Upper lobe of left lung (tissue), 6 donors: ENCODE measurements around the gene EXD3. TPM values are rescaled to one million over a fixed set of nuclear protein-coding genes. Genes with fewer than 3 reads are reported as not detected.

Experiments
- ATAC-seq, 2 donors: fragments of 200-7000 bp; cut with Tn5 transposase; one replicate each; pipeline ENCODE4 v1.9.1; 2022; ENCODE audit warnings: mild to moderate bottlenecking in 2 of 2, moderate library complexity in 2 of 2; ENCODE audit not compliant: low FRiP score in 2 of 2
- DNase-seq, 2 donors: peaks; one replicate each; pipeline ENCODE4 v3.0.0-alpha.2; 2019 to 2020
- H3K27ac ChIP-seq, 4 donors: fragments of 200-600 bp; sonication (generic); one replicate each; pipeline ENCODE4 v1.5.1; 2016 to 2019
- H3K27me3 ChIP-seq, 4 donors: fragments of 200-600 bp; sonication (generic); one replicate each; pipeline ENCODE4 v1.5.1; 2017 to 2019
- H3K36me3 ChIP-seq, 4 donors: fragments of 200-600 bp; sonication (generic); one replicate each; pipeline ENCODE4 v1.5.1; 2016 to 2019
- H3K4me1 ChIP-seq, 4 donors: fragments of 200-600 bp; sonication (generic); one replicate each; pipeline ENCODE4 v1.5.1; 2018 to 2019
- H3K4me3 ChIP-seq, 4 donors: fragments of 200-600 bp; sonication (generic); one replicate each; pipeline ENCODE4 v1.5.1; 2017 to 2019; ENCODE audit warnings: mild to moderate bottlenecking in 2 of 4, moderate library complexity in 1 of 4
- H3K9me3 ChIP-seq, 4 donors: fragments of 200-600 bp; sonication (generic); one replicate each; pipeline ENCODE4 v1.5.1; 2018 to 2019
- CTCF ChIP-seq, 6 experiments: fragments of 450-650 bp in 4 of 6; fragments of 200-600 bp in 2 of 6; sonication (generic) in 2 of 6; IDR thresholded peaks; one replicate each; pipeline ENCODE4 v1.5.1; 2016 to 2019; ENCODE audit warnings: antibody characterized with exemption in 6 of 6
- EP300 ChIP-seq, 4 donors: sonication (generic); formaldehyde crosslinking; IDR thresholded peaks; one replicate each; pipeline ENCODE4 v1.5.1; 2017; ENCODE audit warnings: antibody characterized with exemption in 4 of 4, control low read depth in 2 of 4
- POLR2A ChIP-seq, 4 donors: fragments of 450-650 bp; IDR thresholded peaks; one replicate each; pipeline ENCODE4 v1.5.1; 2016 to 2017; ENCODE audit warnings: antibody characterized with exemption in 4 of 4, mild to moderate bottlenecking in 2 of 4
- POLR2AphosphoS5 ChIP-seq, 2 donors: sonication (generic); formaldehyde crosslinking; IDR thresholded peaks; one replicate each; pipeline ENCODE4 v1.5.1; 2017; ENCODE audit warnings: antibody characterized with exemption in 2 of 2
- WGBS, 2 donors: methylation state at CpG; one replicate each; pipeline ENCODE4 v1.1.5; 2017 to 2018; 5-methylcytosine and 5-hydroxymethylcytosine counted together
- total RNA-seq, 6 donors: library from RNA; depleted of rRNA in 4 of 6; stranded (reverse); fragments of >200 nt in 4 of 6; gene quantifications; one replicate each; pipeline versions ENCODE4 v1.1.0 to v1.2.1, GENCODE V29; 2016 to 2021
- donor health status: DM: no; HTN: no; CAD: no; lungs with moderate emphysema.
- donor health status: DM: no; HTN: yes; CAD: no; lungs with severe emphysema.

Gene EXD3
- total RNA-seq, 6 donors from 2014 or later, result 12.3 to 118 (median 24.8) TPM

GRCh38 chr9:137353223-137354152 lies 69.5 kb downstream of the EXD3 start:
- peaks cover 18 to 32% (median 26%) of the 10 kb centered on the region in 4 donors for H3K4me1 ChIP-seq
- TF ChIP-seq CTCF (IDR thresholded peaks at IDR 0.05), result no peak
- no peak for TF ChIP-seq POLR2A (IDR thresholded peaks at IDR 0.05)
- TF ChIP-seq EP300 (IDR thresholded peaks at IDR 0.05), result peak in 1 of 4 donors; percentile 34
- peak; percentile 71 to 86 for TF ChIP-seq POLR2AphosphoS5 (IDR thresholded peaks at IDR 0.05)
- 79 to 86% methylated on average over 12 to 30 of the region's 43 CpGs for WGBS, 2 donors
- no peak overlapping the region for H3K4me3 ChIP-seq
- ATAC-seq, result peak; percentile 11 to 56
- DNase-seq, result peak in 1 of 2 donors; percentile 84
- peaks cover 0 to 18% (median 4%) of the 10 kb centered on the region in 4 donors for H3K36me3 ChIP-seq
- H3K9me3 ChIP-seq, result peaks cover 8 to 23% (median 13%) of the 10 kb centered on the region in 4 donors
- no peaks in the 10 kb centered on the region for H3K27me3 ChIP-seq
- H3K27ac ChIP-seq, result peak overlapping the region; percentile 58 to 86 (median 61)

DNA sequence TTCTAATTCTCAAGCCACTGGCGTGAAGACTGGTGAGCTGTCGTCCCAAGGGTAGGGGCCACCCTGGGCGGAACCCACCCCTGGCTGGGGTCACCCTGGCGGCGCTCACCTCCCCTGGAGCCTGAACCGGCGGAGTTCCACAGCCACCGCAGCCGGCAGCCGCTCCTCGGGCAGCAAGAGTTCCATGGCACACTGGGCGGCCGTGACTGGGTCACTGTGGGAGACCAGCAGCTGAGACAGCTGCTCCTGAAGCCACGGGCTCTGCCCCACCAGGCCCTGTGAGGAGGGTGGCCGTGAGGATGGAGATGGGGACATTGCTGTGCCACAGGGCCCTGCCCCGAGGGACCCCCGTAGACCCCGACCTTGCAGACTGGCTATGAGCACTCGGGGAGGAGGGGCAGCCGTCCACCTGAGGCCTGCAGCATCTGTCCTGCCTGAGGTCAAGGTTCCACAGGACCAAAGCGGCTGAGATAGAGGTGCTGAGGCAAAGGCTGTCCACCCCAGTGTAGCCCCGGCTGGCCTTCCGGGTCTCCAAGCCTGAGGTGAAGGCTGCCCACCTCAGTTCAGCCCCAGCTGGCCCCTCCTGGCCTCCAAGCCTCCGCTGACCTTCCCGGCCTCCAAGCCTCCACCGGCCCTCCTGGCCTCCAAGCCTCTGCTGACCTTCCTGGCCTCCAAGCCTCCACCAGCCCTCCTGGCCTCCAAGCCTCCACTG lies 70.3 kb downstream of the EXD3 start:
- Histone ChIP-seq H3K9me3 (peaks cover 7 to 18% (median 10%) of the 10 kb centered on the region in 4 donors), H3K27me3 (no peaks in the 10 kb centered on the region), H3K27ac (peak overlapping the region in 3 of 4 donors; percentile 4 to 86 (median 58)), H3K36me3 (peaks cover 0 to 16% (median 8%) of the 10 kb centered on the region in 4 donors), H3K4me1 (peaks cover 18 to 32% (median 26%) of the 10 kb centered on the region in 4 donors), H3K4me3 (no peak overlapping the region)
- ATAC-seq (no peak), DNase-seq (peak in 1 of 2 donors; percentile 77)
- WGBS, 2 donors, result 88 to 89% methylated on average over 13 to 22 of the region's 26 CpGs
- TF ChIP-seq POLR2A (IDR thresholded peaks at IDR 0.05) (no peak), POLR2AphosphoS5 (IDR thresholded peaks at IDR 0.05) (no peak), EP300 (IDR thresholded peaks at IDR 0.05) (no peak), CTCF (IDR thresholded peaks at IDR 0.05) (no peak)

- WGBS, 2 donors, result 80 to 91% methylated on average over 4 to 11 of the region's 23 CpGs
- DNase-seq (peak in 1 of 2 donors; percentile 77), ATAC-seq (peak in 1 of 2 donors; percentile 2)
- no peak for TF ChIP-seq EP300 (IDR thresholded peaks at IDR 0.05)
- no peak for TF ChIP-seq POLR2A (IDR thresholded peaks at IDR 0.05)
- no peak for TF ChIP-seq POLR2AphosphoS5 (IDR thresholded peaks at IDR 0.05)
- TF ChIP-seq CTCF (IDR thresholded peaks at IDR 0.05), result no peak
- Histone ChIP-seq H3K36me3 (peaks cover 0 to 21% (median 10%) of the 10 kb centered on the region in 4 donors), H3K27me3 (no peaks in the 10 kb centered on the region), H3K4me1 (peaks cover 18 to 32% (median 26%) of the 10 kb centered on the region in 4 donors), H3K9me3 (peaks cover 0 to 11% (median 4%) of the 10 kb centered on the region in 4 donors), H3K4me3 (no peak overlapping the region), H3K27ac (peak overlapping the region in 2 of 4 donors; percentile 58 to 86)
Observed at GRCh38 chr9:137351781-137352501, 71.0 kb downstream of the EXD3 start.

DNA sequence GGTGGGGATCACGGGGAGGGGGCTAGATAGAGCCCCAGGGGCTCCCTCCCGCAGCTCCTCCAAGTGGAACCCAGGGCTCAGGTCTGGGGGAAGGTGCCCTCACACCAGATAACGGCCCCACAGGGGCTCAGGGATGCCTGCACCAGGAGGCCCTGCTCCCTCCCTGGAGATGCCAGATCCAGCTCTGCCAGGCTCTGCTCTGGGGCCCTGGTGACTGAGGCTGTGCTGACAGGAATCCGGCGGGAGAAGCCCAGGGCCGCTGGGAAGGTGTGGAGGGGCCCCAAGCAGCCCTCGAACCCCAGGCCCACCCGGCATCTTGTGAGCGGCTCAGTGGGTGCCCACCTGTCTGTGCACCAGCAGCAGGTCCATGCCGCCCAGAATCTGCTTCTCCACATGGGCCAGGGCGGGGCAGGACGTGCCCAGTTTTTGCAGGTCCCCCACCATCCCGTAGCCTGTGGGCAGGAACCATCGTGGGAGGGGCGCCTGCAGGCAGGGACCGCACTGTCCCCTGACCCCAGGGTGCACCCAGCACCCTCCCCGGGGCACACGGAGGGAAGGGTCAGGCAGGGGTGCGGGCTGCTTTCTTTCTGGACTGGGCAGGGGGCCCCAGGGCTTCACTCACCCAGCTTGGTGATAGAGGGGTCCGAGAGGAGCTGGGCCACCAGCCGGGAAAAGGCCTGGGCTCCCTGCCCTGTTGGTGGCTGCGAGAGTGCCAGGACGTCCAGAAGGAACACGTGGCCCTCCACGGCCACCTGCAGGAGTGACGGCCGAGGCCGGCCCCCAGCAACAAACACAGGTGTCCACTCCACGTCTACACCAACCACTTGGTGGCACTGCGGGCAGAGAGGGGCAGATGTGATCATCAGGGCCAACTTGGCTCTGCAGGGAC lies 72.0 kb downstream of the EXD3 start:
- DNase-seq (peak in 1 of 2 donors; percentile 72), ATAC-seq (no peak)
- TF ChIP-seq CTCF (IDR thresholded peaks at IDR 0.05) (no peak), POLR2A (IDR thresholded peaks at IDR 0.05) (no peak), POLR2AphosphoS5 (IDR thresholded peaks at IDR 0.05) (no peak), EP300 (IDR thresholded peaks at IDR 0.05) (no peak)
- Histone ChIP-seq H3K9me3 (peaks cover 0 to 7% (median 2%) of the 10 kb centered on the region in 4 donors), H3K27me3 (no peaks in the 10 kb centered on the region), H3K4me3 (no peak overlapping the region), H3K4me1 (peaks cover 18 to 32% (median 26%) of the 10 kb centered on the region in 4 donors), H3K36me3 (peaks cover 0 to 22% (median 14%) of the 10 kb centered on the region in 4 donors), H3K27ac (no peak overlapping the region)
- 92 to 93% methylated on average over 7 to 17 of the region's 30 CpGs for WGBS, 2 donors
